Kidney (tissue), 14 donors: ENCODE data around the gene SLC37A2. TPM values are rescaled to one million over a fixed set of nuclear protein-coding genes. Genes with fewer than 3 reads are reported as not detected.
"Not testable (repeated sequence)": the region's sequence is repeated elsewhere in the genome, so short reads cannot be mapped to it uniquely, and the experiment has no call there.

ENCODE experiments used
- DNase-seq, 5 donors: peaks; one replicate each; pipeline ENCODE4 v3.0.0-alpha.2; 2013 to 2020
- FAIRE-seq: peaks from 2 replicates; lab custom pipeline; 2012; peaks lifted over from hg19 to GRCh38; lab: Jason Lieb, UNC
- H3K27ac ChIP-seq, 2 donors: one replicate each; pipeline ENCODE4 v1.7.0; 2013; ENCODE audit warnings: low read depth in 2 of 2, low read length in 2 of 2, inconsistent platforms in 1 of 2
- H3K27me3 ChIP-seq: one replicate; pipeline ENCODE4 v1.7.1; 2013; ENCODE audit warnings: low read length, inconsistent platforms; ENCODE audit not compliant: control insufficient read depth, insufficient read depth
- H3K36me3 ChIP-seq, 3 donors: one replicate each; pipeline versions ENCODE4 v1.7.0 to v1.7.1; 2013; ENCODE audit warnings: low read length in 3 of 3, control low read depth in 1 of 3, inconsistent platforms in 1 of 3; ENCODE audit not compliant: insufficient read depth in 3 of 3, control insufficient read depth in 2 of 3
- H3K4me1 ChIP-seq, 3 donors: one replicate each; pipeline versions ENCODE4 v1.7.0 to v1.7.1; 2013; ENCODE audit warnings: low read length in 3 of 3, inconsistent platforms in 1 of 3, low read depth in 1 of 3; ENCODE audit not compliant: control insufficient read depth in 2 of 3, insufficient read depth in 2 of 3
- H3K4me3 ChIP-seq, 3 donors: one replicate each; pipeline versions ENCODE4 v1.7.0 to v1.8.1; 2013; ENCODE audit warnings: low read length in 3 of 3, control low read depth in 1 of 3, inconsistent platforms in 1 of 3
- H3K9ac ChIP-seq, 3 donors: one replicate each; pipeline versions ENCODE4 v1.7.0 to v1.7.1; 2013; ENCODE audit warnings: low read length in 3 of 3, control low read depth in 1 of 3, inconsistent platforms in 1 of 3
- H3K9me3 ChIP-seq, 3 donors: one replicate each; pipeline versions ENCODE4 v1.7.0 to v1.7.1; 2013; ENCODE audit warnings: low read length in 3 of 3, control low read depth in 1 of 3, inconsistent platforms in 1 of 3; ENCODE audit not compliant: control insufficient read depth in 2 of 3, insufficient read depth in 1 of 3
- CTCF ChIP-seq: IDR thresholded peaks from 3 replicates; pipeline ENCODE4 v1.5.1; 2012; ENCODE audit warnings: mild to moderate bottlenecking, moderate library complexity, borderline replicate concordance; ENCODE audit not compliant: insufficient read depth; ENCODE audit errors: extremely low read depth
- intact Hi-C: fragments of 100-400 bp; cut with DNase I; formaldehyde crosslinking; loops from one replicate; pipeline ENCODE4 v1.11.1; 2022
- polyA plus RNA-seq: library from polyadenylated mRNA; stranded (reverse); fragments of 350-450 nt; fragmentation: Illumina TruSeq; extraction: RNeasy Lipid Tissue Mini Kit (QIAGEN cat#74804); gene quantifications from one replicate; pipeline ENCODE4 v1.2.3, GENCODE V29; 2014; ENCODE audit warnings: low read depth, low replicate concordance; ENCODE audit not compliant: insufficient read depth
- total RNA-seq: library from RNA; stranded (reverse); fragmentation: NEBNext Ultra II Directional; extraction: Animal tissue kit (Norgen Biotek cat#: 25700); gene quantifications from one replicate; pipeline ENCODE4 v1.2.1, GENCODE V29; 2021
- donor health status: control.
- donor health status: control.
- donor health status: control.
- donor health status: control.
- donor health status: control.
- donor health status: DM: yes; HTN: yes; CAD: no.
- donor health status: Normal renal cell carcinoma (clear cell type).

The SLC37A2 gene
- total and polyA plus RNA-seq, 2 donors from 2014 or later: 0.82 to 6.1 TPM

GRCh38 chr11:125052047-125052446 lies 11.1 kb upstream of the SLC37A2 start:
- H3K36me3 ChIP-seq: no peaks in the 10 kb centered on the region
- no peaks in the 10 kb centered on the region for H3K4me1 ChIP-seq
- no peak overlapping the region for H3K4me3 ChIP-seq
- no peak for TF ChIP-seq CTCF
- DNase-seq: no peak
- intact Hi-C loops: no loop called here
- no peak overlapping the region for H3K9ac ChIP-seq
- H3K27me3 ChIP-seq: no peaks in the 10 kb centered on the region
- no peak for FAIRE-seq
- H3K27ac ChIP-seq: no peak overlapping the region
- no peaks in the 10 kb centered on the region for H3K9me3 ChIP-seq

GRCh38 chr11:125053167-125053566 lies 9.9 kb upstream of the SLC37A2 start:
- TF ChIP-seq CTCF: no peak
- H3K4me3 ChIP-seq: no peak overlapping the region
- no peaks in the 10 kb centered on the region for H3K4me1 ChIP-seq
- H3K36me3 ChIP-seq: no peaks in the 10 kb centered on the region
- no peak overlapping the region for H3K27ac ChIP-seq
- no peak overlapping the region for H3K9ac ChIP-seq
- H3K27me3 ChIP-seq: no peaks in the 10 kb centered on the region
- DNase-seq (no peak), FAIRE-seq (no peak)
- intact Hi-C loops: no loop called here
- no peaks in the 10 kb centered on the region for H3K9me3 ChIP-seq

- Histone ChIP-seq H3K4me3 (no peak overlapping the region), H3K9ac (no peak overlapping the region), H3K4me1 (no peaks in the 10 kb centered on the region), H3K9me3 (no peaks in the 10 kb centered on the region), H3K27ac (no peak overlapping the region), H3K27me3 (no peaks in the 10 kb centered on the region), H3K36me3 (no peaks in the 10 kb centered on the region)
- FAIRE-seq (no peak), DNase-seq (no peak)
- TF ChIP-seq CTCF: no peak
- intact Hi-C loops: no loop called here
Measured at GRCh38 chr11:125055107-125055715, 7.9 kb upstream of the SLC37A2 start.

DNA sequence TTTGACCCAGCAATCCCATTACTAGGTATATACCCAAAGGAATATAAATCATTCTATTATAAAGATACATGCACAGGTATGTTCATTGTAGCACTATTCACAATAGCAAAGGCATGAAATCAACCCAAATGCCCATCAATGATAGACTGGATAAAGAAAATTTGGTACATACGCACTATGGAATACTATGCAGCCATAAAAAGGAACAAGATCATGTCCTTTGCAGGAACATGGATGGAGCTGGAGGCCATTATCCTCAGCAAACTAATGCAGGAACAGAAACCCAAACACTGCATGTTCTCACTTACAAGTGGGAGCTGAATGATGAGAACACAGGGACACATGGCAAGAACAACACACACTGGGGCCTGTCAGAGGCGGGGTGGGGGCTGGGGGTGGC lies 7.0 kb upstream of the SLC37A2 start:
- H3K27ac ChIP-seq, H3K36me3 ChIP-seq, FAIRE-seq, H3K4me3 ChIP-seq, H3K9ac ChIP-seq, H3K4me1 ChIP-seq, DNase-seq, H3K27me3 ChIP-seq, H3K9me3 ChIP-seq, intact Hi-C loops: not testable (repeated sequence)
